Large intestine (tissue), 3 donors: ENCODE results near the gene MARK2. TPM values are rescaled to one million over a fixed set of nuclear protein-coding genes. Genes with fewer than 3 reads are reported as not detected.

Experiments
- DNase-seq, 2 donors: peaks; one replicate each; pipeline versions ENCODE4 v3.0.0 to v3.0.0-alpha.2; 2013
- H3K27ac ChIP-seq: one replicate; pipeline ENCODE4 v1.5.1; 2013; ENCODE audit warnings: low read length
- H3K27me3 ChIP-seq: 2 replicates; pipeline ENCODE4 v1.6.1; 2013; ENCODE audit warnings: low read length; ENCODE audit not compliant: control insufficient read depth, insufficient read depth
- H3K36me3 ChIP-seq: 2 replicates; pipeline ENCODE4 v1.6.1; 2013; ENCODE audit warnings: low read length; ENCODE audit not compliant: control insufficient read depth, insufficient read depth
- H3K4me1 ChIP-seq: one replicate; pipeline ENCODE4 v1.6.1; 2013; ENCODE audit warnings: low read length; ENCODE audit not compliant: control insufficient read depth, insufficient read depth
- H3K4me3 ChIP-seq: one replicate; pipeline ENCODE4 v1.5.1; 2013; ENCODE audit warnings: low read length
- H3K9me3 ChIP-seq: one replicate; pipeline ENCODE4 v1.6.1; 2013; ENCODE audit warnings: mild to moderate bottlenecking, low read depth, low read length, moderate library complexity; ENCODE audit not compliant: control insufficient read depth
- WGBS: methylation state at CpG from one replicate; pipeline ENCODE4 v1.1.5; 2013; ENCODE audit warnings: low lambda C conversion rate; ENCODE audit not compliant: insufficient coverage; 5-methylcytosine and 5-hydroxymethylcytosine counted together
- polyA plus RNA-seq: library from polyadenylated mRNA; unstranded; fragments of 120-200 nt; gene quantifications from one replicate; pipeline ENCODE4 v1.2.1, GENCODE V29; 2013

Gene MARK2
- polyA plus RNA-seq, 1 donor = 49.3 TPM

GRCh38 chr11:63907808-63908530 lies 69.1 kb downstream of the MARK2 start:
- whole genome bisulfite sequencing = no CpG with 5 or more reads among the region's 21 CpGs
- Histone ChIP-seq H3K36me3 (peaks cover 77% of the 10 kb centered on the region), H3K27ac (no peak overlapping the region)

GRCh38 chr11:63908631-63909401 lies 69.9 kb downstream of the MARK2 start:
- H3K27me3 ChIP-seq = no peaks in the 10 kb centered on the region
- no peak overlapping the region for H3K27ac ChIP-seq
- WGBS = no CpG with 5 or more reads among the region's 46 CpGs
- no peak overlapping the region for H3K4me3 ChIP-seq
- H3K9me3 ChIP-seq = no peaks in the 10 kb centered on the region
- DNase-seq = no peak
- H3K36me3 ChIP-seq = peaks cover 72% of the 10 kb centered on the region
- no peaks in the 10 kb centered on the region for H3K4me1 ChIP-seq

More at GRCh38 chr11:63907808-63908530, 69.1 kb downstream of the MARK2 start:
- Histone ChIP-seq H3K9me3 (no peaks in the 10 kb centered on the region), H3K4me3 (no peak overlapping the region), H3K27me3 (no peaks in the 10 kb centered on the region), H3K4me1 (no peaks in the 10 kb centered on the region)
- no peak for DNase-seq

GRCh38 chr11:63909591-63910506 lies 70.9 kb downstream of the MARK2 start:
- Histone ChIP-seq H3K9me3 (no peaks in the 10 kb centered on the region), H3K27me3 (no peaks in the 10 kb centered on the region), H3K4me1 (no peaks in the 10 kb centered on the region), H3K36me3 (peaks cover 67% of the 10 kb centered on the region), H3K4me3 (no peak overlapping the region), H3K27ac (no peak overlapping the region)
- no peak for DNase-seq
- no CpG with 5 or more reads among the region's 24 CpGs for WGBS

- no peak overlapping the region for H3K27ac ChIP-seq
- WGBS = 60% methylated on average over 1 of the region's 9 CpGs
These were observed 71.8 kb downstream of the MARK2 start for GRCh38 chr11:63910675-63911074.

GRCh38 chr11:63911440-63911839 lies 72.5 kb downstream of the MARK2 start:
- no peaks in the 10 kb centered on the region for H3K27me3 ChIP-seq
- DNase-seq = no peak
- H3K4me1 ChIP-seq = peaks cover 13% of the 10 kb centered on the region
- peaks cover 56% of the 10 kb centered on the region for H3K36me3 ChIP-seq
- H3K27ac ChIP-seq = no peak overlapping the region
- no peak overlapping the region for H3K4me3 ChIP-seq
- WGBS = no CpG with 5 or more reads among the region's 8 CpGs
- no peaks in the 10 kb centered on the region for H3K9me3 ChIP-seq

More at GRCh38 chr11:63910675-63911074, 71.8 kb downstream of the MARK2 start:
- no peak overlapping the region for H3K4me3 ChIP-seq
- H3K36me3 ChIP-seq = peaks cover 61% of the 10 kb centered on the region
- no peak for DNase-seq
- peaks cover 6% of the 10 kb centered on the region for H3K4me1 ChIP-seq
- H3K9me3 ChIP-seq = no peaks in the 10 kb centered on the region
- H3K27me3 ChIP-seq = no peaks in the 10 kb centered on the region

GRCh38 chr11:63911876-63912275 lies 73.0 kb downstream of the MARK2 start:
- DNase-seq = no peak
- Histone ChIP-seq H3K9me3 (no peaks in the 10 kb centered on the region), H3K27me3 (no peaks in the 10 kb centered on the region), H3K4me3 (no peak overlapping the region), H3K36me3 (peaks cover 54% of the 10 kb centered on the region), H3K4me1 (peaks cover 15% of the 10 kb centered on the region), H3K27ac (no peak overlapping the region)
- WGBS = no CpG with 5 or more reads among the region's 22 CpGs

- H3K36me3 ChIP-seq = peaks cover 46% of the 10 kb centered on the region
- H3K27ac ChIP-seq = no peak overlapping the region
- peaks cover 19% of the 10 kb centered on the region for H3K4me1 ChIP-seq
- no peak for DNase-seq
- no peak overlapping the region for H3K4me3 ChIP-seq
- no peaks in the 10 kb centered on the region for H3K9me3 ChIP-seq
- WGBS = no CpG with 5 or more reads among the region's 7 CpGs
- H3K27me3 ChIP-seq = no peaks in the 10 kb centered on the region
These were observed 73.8 kb downstream of the MARK2 start for GRCh38 chr11:63912678-63913077.

GRCh38 chr11:63913866-63914830 lies 75.2 kb downstream of the MARK2 start:
- no peak for DNase-seq
- Histone ChIP-seq H3K9me3 (peaks cover under 1% of the 10 kb centered on the region), H3K27me3 (no peaks in the 10 kb centered on the region), H3K4me1 (peaks cover 30% of the 10 kb centered on the region), H3K27ac (no peak overlapping the region), H3K36me3 (peaks cover 33% of the 10 kb centered on the region), H3K4me3 (no peak overlapping the region)
- WGBS = no CpG with 5 or more reads among the region's 34 CpGs

GRCh38 chr11:63914896-63915691 lies 76.2 kb downstream of the MARK2 start:
- no peak for DNase-seq
- no peak overlapping the region for H3K27ac ChIP-seq
- no peaks in the 10 kb centered on the region for H3K27me3 ChIP-seq
- H3K4me3 ChIP-seq = no peak overlapping the region
- H3K36me3 ChIP-seq = peaks cover 25% of the 10 kb centered on the region
- peaks cover 2% of the 10 kb centered on the region for H3K9me3 ChIP-seq
- peaks cover 39% of the 10 kb centered on the region for H3K4me1 ChIP-seq
- no CpG with 5 or more reads among the region's 20 CpGs for WGBS
